Neuronal stem cell (in vitro differentiated cells): ENCODE measurements around the gene SCIN.

ENCODE experiments used
- DNase-seq: peaks from one replicate; pipeline ENCODE4 v3.0.0-alpha.2; 2013; ENCODE audit warnings: low spot score
- H2AFZ ChIP-seq: one replicate; pipeline ENCODE4 v1.6.1; 2013; ENCODE audit warnings: mild to moderate bottlenecking, low read length, inconsistent platforms
- H2AK5ac ChIP-seq: 2 replicates; pipeline ENCODE4 v1.6.1; 2013; ENCODE audit warnings: low read depth, mild to moderate bottlenecking, inconsistent platforms, low read length, moderate library complexity, mixed read lengths
- H2BK120ac ChIP-seq: 2 replicates; pipeline ENCODE4 v1.6.1; 2013; ENCODE audit warnings: low read depth, mild to moderate bottlenecking, inconsistent platforms, low read length, moderate library complexity, mixed read lengths
- H2BK12ac ChIP-seq: one replicate; pipeline ENCODE4 v1.6.1; 2013; ENCODE audit warnings: low read length, inconsistent platforms
- H2BK15ac ChIP-seq: 2 replicates; pipeline ENCODE4 v1.6.1; 2013; ENCODE audit warnings: mild to moderate bottlenecking, low read length, inconsistent platforms, mixed read lengths
- H2BK5ac ChIP-seq: one replicate; pipeline ENCODE4 v1.6.1; 2013; ENCODE audit warnings: inconsistent platforms, mild to moderate bottlenecking, low read length, moderate library complexity
- H3K14ac ChIP-seq: one replicate; pipeline ENCODE4 v1.6.1; 2013; ENCODE audit warnings: low read length, inconsistent platforms
- H3K18ac ChIP-seq: 2 replicates; pipeline ENCODE4 v1.6.1; 2013; ENCODE audit warnings: low read length, inconsistent platforms
- H3K23ac ChIP-seq: 2 replicates; pipeline ENCODE4 v1.6.1; 2013; ENCODE audit warnings: low read depth, mild to moderate bottlenecking, mixed read lengths, low read length, inconsistent platforms; ENCODE audit not compliant: poor library complexity
- H3K27ac ChIP-seq: replicated peaks from 3 replicates; pipeline ENCODE4 v1.5.1; 2013; ENCODE audit warnings: low read length, inconsistent platforms
- H3K27me3 ChIP-seq, 3 experiments: 2 replicates each; pipeline ENCODE4 v1.6.1; 2013; ENCODE audit warnings: low read length in 3 of 3, mild to moderate bottlenecking in 2 of 3, inconsistent platforms in 1 of 3, low read depth in 1 of 3, mixed read lengths in 1 of 3, moderate library complexity in 1 of 3; ENCODE audit not compliant: control insufficient read depth in 3 of 3, insufficient read depth in 3 of 3
- H3K36me3 ChIP-seq, 2 donors: replicated peaks in 1 of 2; 2 replicates each; pipeline ENCODE4 v1.6.1; 2013; ENCODE audit warnings: low read length in 2 of 2; ENCODE audit not compliant: control insufficient read depth in 2 of 2, insufficient read depth in 2 of 2
- H3K4ac ChIP-seq: 2 replicates; pipeline ENCODE4 v1.6.1; 2013; ENCODE audit warnings: inconsistent platforms, mild to moderate bottlenecking, low read length, moderate library complexity
- H3K4me1 ChIP-seq, 2 donors: 1 replicate in 1 of 2; 2 replicates in 1 of 2; pipeline ENCODE4 v1.6.1; 2013; ENCODE audit warnings: low read length in 2 of 2, low read depth in 1 of 2; ENCODE audit not compliant: control insufficient read depth in 2 of 2, insufficient read depth in 1 of 2
- H3K4me2 ChIP-seq: one replicate; pipeline ENCODE4 v1.6.1; 2013; ENCODE audit warnings: mild to moderate bottlenecking, low read length, inconsistent platforms; ENCODE audit not compliant: insufficient read depth, poor library complexity, severe bottlenecking
- H3K4me3 ChIP-seq, 2 donors: 2 replicates each; pipeline ENCODE4 v1.5.1; 2013; ENCODE audit warnings: low read length in 2 of 2, mild to moderate bottlenecking in 2 of 2, inconsistent platforms in 1 of 2, moderate library complexity in 1 of 2
- H3K79me1 ChIP-seq: one replicate; pipeline ENCODE4 v1.6.1; 2013; ENCODE audit warnings: low read depth, mild to moderate bottlenecking, inconsistent platforms, low read length, moderate library complexity
- H3K9ac ChIP-seq: one replicate; pipeline ENCODE4 v1.6.1; 2013; ENCODE audit warnings: mild to moderate bottlenecking, low read depth, low read length, inconsistent platforms; ENCODE audit not compliant: poor library complexity
- H3K9me3 ChIP-seq, 2 donors: replicated peaks in 1 of 2; 2 replicates each; pipeline versions ENCODE3 to v1.6.1; 2013; ENCODE audit warnings: low read length in 2 of 2, mild to moderate bottlenecking in 2 of 2, inconsistent platforms in 1 of 2, low read depth in 1 of 2, mixed read lengths in 1 of 2, moderate library complexity in 1 of 2; ENCODE audit not compliant: control insufficient read depth in 2 of 2, insufficient read depth in 1 of 2
- H4K8ac ChIP-seq: one replicate; pipeline ENCODE4 v1.6.1; 2013; ENCODE audit warnings: low read depth, mild to moderate bottlenecking, inconsistent platforms, low read length, moderate library complexity
- H4K91ac ChIP-seq: one replicate; pipeline ENCODE4 v1.6.1; 2013; ENCODE audit warnings: low read length, low read depth, mild to moderate bottlenecking, inconsistent platforms; ENCODE audit not compliant: poor library complexity
- WGBS, 2 donors: extraction: QIAGEN DNeasy Blood & Tissue Kit; methylation state at CpG; one replicate each; pipeline ENCODE4 v1.1.7; 2013; ENCODE audit warnings: missing lambda C conversion rate in 2 of 2, mixed read lengths in 1 of 2; ENCODE audit not compliant: insufficient read length in 2 of 2, insufficient replicate concordance in 1 of 2; ENCODE audit errors: extremely low coverage in 2 of 2; 5-methylcytosine and 5-hydroxymethylcytosine counted together

Gene SCIN

DNA sequence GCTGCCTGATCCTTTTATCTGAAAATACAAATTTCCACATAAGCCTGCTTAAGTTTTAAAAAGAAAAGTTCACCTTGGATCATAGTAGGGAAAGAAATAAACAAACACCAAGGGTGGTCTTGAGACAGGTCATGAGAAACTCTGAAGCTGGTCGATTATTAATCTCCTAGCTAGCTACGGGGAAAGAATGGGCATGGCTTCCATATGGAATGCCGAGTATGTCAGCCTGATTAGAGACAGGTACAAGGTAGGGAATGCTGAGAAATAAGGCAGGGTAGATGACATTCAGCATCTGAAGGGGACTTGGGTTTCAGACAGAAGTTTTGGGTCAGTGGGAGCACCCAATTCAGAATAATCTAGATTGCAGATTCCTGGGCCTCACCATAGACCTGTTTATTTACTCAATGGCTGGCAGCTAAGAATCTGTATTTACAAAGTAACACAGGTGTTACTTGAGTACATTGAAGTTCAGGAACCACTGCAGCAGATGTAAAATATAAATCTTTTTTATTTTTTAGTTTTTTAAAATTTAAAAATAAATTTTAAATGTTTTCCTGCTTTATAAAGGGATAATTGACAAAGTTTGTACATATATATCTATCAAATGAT lies 49.0 kb downstream of the SCIN start:
- Histone ChIP-seq H3K79me1 (no peaks in the 10 kb centered on the region), H3K9ac (no peak overlapping the region), H3K4me3 (no peak overlapping the region), H2BK120ac (no peak overlapping the region), H3K9me3 (no peaks in the 10 kb centered on the region), H3K36me3 (no peaks in the 10 kb centered on the region), H3K4me1 (peaks cover 0 to 2% of the 10 kb centered on the region in 2 donors), H2BK15ac (no peak overlapping the region), H3K23ac (no peak overlapping the region), H4K91ac (no peak overlapping the region), H2AK5ac (no peak overlapping the region), H2BK5ac (no peak overlapping the region), H4K8ac (no peak overlapping the region), H3K27me3 (no peaks in the 10 kb centered on the region), H3K4me2 (no peak overlapping the region), H2AFZ (no peak overlapping the region), H3K4ac (no peak overlapping the region), H2BK12ac (no peak overlapping the region), H3K14ac (no peak overlapping the region), H3K18ac (no peak overlapping the region), H3K27ac (no peak overlapping the region)
- no CpG with 5 or more reads among the region's 3 CpGs for WGBS, 2 donors
- DNase-seq = no peak

- H3K79me1 ChIP-seq = no peaks in the 10 kb centered on the region
- H4K8ac ChIP-seq = no peak overlapping the region
- H2BK5ac ChIP-seq = no peak overlapping the region
- H3K18ac ChIP-seq = no peak overlapping the region
- H2BK12ac ChIP-seq = no peak overlapping the region
- no peak overlapping the region for H3K4me3 ChIP-seq
- no peaks in the 10 kb centered on the region for H3K27me3 ChIP-seq
- peaks cover 0 to 2% of the 10 kb centered on the region in 2 donors for H3K4me1 ChIP-seq
- no peak overlapping the region for H3K9ac ChIP-seq
- no peak overlapping the region for H3K27ac ChIP-seq
- H2BK15ac ChIP-seq = no peak overlapping the region
- H4K91ac ChIP-seq = no peak overlapping the region
- DNase-seq = no peak
- no peaks in the 10 kb centered on the region for H3K9me3 ChIP-seq
- no peaks in the 10 kb centered on the region for H3K36me3 ChIP-seq
- no peak overlapping the region for H3K4me2 ChIP-seq
- H2AK5ac ChIP-seq = no peak overlapping the region
- no peak overlapping the region for H3K23ac ChIP-seq
- no peak overlapping the region for H2AFZ ChIP-seq
- no peak overlapping the region for H3K4ac ChIP-seq
- no peak overlapping the region for H3K14ac ChIP-seq
- H2BK120ac ChIP-seq = no peak overlapping the region
Observed at GRCh38 chr7:12620371-12620770, 49.9 kb downstream of the SCIN start.

DNA sequence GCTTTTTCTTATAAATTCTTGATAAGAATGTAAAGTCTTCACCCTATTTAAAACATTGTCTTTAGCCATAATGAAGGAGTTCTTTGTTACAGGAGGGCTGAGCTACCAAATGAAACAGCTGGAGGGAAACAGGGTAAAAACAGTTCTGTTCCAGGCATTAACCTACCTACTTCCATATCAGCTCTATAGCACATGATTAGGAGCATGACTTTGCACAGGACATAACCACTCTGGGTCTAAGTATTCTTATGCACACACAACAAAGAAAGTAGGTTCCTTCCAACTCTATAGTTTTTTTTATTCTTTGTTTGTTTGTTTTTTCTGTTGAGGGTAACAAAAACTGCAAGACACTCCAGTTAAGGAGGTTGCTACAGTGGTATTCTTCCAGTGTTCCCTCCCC lies 52.7 kb downstream of the SCIN start:
- Histone ChIP-seq H3K4me1 (peaks cover 0 to 2% of the 10 kb centered on the region in 2 donors), H2AFZ (no peak overlapping the region), H2BK5ac (no peak overlapping the region), H3K18ac (no peak overlapping the region), H4K91ac (no peak overlapping the region), H2AK5ac (no peak overlapping the region), H3K27me3 (no peaks in the 10 kb centered on the region), H3K4me3 (no peak overlapping the region), H2BK12ac (no peak overlapping the region), H3K9ac (no peak overlapping the region), H2BK120ac (no peak overlapping the region), H3K36me3 (no peaks in the 10 kb centered on the region), H3K23ac (no peak overlapping the region), H3K27ac (no peak overlapping the region), H2BK15ac (no peak overlapping the region), H4K8ac (no peak overlapping the region), H3K4ac (no peak overlapping the region), H3K79me1 (no peaks in the 10 kb centered on the region), H3K9me3 (no peaks in the 10 kb centered on the region), H3K14ac (no peak overlapping the region), H3K4me2 (no peak overlapping the region)
- DNase-seq = no peak

DNA sequence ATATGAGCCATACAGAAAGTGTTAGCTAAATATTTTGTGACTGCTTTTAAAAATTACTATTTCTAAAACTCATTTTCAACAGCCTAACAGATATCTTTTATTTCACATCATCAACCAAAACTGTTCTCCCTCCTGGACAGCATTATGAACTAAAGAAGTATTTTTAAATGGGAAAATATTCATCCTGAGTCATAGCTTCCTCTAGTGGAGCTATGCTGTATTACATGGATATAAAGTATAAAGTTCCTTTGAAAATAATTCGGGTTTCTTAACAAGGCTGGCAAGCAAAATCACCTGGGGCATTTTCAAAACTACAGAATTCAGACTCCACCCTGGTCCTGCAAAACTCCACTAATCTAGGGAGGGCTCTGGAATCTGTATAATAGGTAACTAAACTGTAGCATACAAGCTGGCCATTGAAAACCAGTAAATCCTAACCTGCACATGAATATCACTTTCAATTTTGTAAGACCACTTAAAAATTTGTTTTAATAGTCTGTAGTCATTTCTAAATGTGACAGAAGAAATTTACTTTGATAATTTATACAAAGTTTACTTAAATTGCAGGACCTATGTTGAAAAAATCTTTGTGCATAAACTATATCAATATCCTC lies 53.5 kb downstream of the SCIN start:
- Histone ChIP-seq H2AK5ac (no peak overlapping the region), H3K4me2 (no peak overlapping the region), H3K14ac (no peak overlapping the region), H2BK12ac (no peak overlapping the region), H3K23ac (no peak overlapping the region), H3K36me3 (no peaks in the 10 kb centered on the region), H3K9ac (no peak overlapping the region), H3K18ac (no peak overlapping the region), H2BK120ac (no peak overlapping the region), H2BK5ac (no peak overlapping the region), H4K91ac (no peak overlapping the region), H3K27me3 (no peaks in the 10 kb centered on the region), H3K4me3 (no peak overlapping the region), H2AFZ (no peak overlapping the region), H3K27ac (no peak overlapping the region), H3K4ac (no peak overlapping the region), H3K4me1 (peaks cover 0 to 2% of the 10 kb centered on the region in 2 donors), H3K79me1 (no peaks in the 10 kb centered on the region), H3K9me3 (no peaks in the 10 kb centered on the region), H4K8ac (no peak overlapping the region), H2BK15ac (no peak overlapping the region)
- WGBS, 2 donors = no CpG with 5 or more reads among the region's 1 CpG
- no peak for DNase-seq
